ENCODE measurements around the gene RAB28.
A peak's percentile ranks its signal among the peaks of the same experiment; 100 is the strongest.

Gene RAB28

DNA sequence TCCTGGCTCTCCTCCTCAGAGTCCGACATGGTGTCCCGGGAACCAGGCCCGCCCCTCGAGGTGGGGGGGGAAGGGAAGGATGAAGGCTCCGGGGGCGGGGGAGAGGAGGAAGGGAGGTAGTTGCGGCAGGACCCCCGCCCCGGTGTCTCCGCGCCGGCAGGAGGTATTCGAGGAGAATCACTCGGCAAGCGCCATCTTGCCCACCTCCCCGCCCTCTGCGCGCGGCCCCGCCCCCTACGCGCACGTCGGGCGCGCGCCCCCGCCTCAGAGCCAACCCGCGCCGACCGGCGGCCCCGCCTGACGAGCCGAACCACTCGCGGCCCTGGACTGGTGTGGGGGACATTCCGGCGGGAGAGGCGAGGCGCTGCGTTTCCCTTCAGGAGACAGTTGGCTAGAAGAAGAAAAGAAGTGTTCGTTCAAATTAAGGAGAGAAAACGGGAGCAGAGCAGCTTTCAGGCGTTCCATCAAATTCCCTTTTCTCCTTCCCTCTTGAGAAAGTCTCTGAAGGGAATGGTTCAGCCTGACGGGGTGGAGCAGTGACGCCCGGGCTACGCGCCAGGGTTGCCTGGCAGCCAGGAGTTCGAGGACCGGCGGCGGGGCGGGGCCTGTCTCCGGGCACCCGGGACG lies at the start of gene RAB28:
Gene RAB28 (minus strand): TSS at position 219 of the 627 bp plus-strand sequence.
- DNase-seq (ENCODE audit: low spot score): peak; percentile 53

DNA sequence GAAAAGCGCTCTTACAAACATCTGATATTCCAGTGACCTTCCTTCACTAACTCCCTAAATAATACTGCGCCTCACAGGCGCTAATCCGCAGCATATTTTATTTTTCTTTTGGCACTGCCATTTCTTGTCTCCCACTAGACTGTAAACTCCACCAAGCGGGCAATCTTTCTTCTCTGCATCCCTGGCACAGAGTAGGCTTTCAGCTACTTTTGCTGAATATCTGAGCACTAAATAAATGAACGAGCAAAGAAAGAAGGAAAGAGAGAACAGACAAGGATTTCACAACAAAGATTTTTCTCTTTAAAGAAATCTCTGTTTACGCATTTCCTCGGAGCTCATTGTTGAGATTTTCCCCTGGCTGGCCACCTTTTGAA lies 47.5 kb upstream of the RAB28 start:
- DNase-seq (ENCODE audit: low spot score): no peak

DNA sequence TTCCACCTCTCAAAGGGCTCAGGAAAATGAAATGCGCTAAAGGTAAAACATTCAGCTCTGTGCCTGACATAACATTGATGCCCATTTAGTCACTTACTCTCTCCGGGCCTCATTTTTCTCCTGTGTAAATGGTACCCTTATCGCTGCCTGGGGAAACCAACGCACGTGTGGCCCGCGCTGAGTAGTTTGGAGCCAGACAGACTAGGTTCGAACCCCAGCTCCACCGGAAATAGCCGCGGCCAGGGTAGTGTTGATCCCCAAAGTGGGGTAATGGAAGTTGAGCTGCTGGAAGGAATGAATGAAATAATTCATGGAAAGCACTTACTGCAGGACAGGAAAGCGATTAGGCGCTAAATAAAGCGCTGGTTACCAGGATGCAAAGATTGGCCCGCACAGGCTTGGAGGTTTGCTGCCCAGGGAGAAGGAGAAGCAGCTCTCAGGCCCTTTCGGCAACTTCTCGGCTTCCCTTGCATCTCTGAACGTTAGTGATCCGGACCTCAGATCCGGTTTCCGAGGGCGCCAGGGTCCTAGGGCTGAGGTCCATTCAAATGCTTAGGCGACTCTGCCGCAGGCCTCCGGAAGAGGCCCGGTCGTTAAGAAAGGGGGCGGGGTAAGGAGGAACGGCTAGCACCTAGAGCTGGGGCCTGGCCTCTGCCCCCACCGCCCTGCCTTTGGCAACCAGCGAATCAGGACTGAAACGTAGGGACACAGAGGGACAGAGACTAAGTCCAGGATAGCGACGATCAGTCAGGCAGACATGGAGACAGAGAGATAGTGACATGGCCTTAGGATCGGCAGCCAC lies 46.9 kb upstream of the RAB28 start:
- DNase-seq (ENCODE audit: low spot score): no peak

DNA sequence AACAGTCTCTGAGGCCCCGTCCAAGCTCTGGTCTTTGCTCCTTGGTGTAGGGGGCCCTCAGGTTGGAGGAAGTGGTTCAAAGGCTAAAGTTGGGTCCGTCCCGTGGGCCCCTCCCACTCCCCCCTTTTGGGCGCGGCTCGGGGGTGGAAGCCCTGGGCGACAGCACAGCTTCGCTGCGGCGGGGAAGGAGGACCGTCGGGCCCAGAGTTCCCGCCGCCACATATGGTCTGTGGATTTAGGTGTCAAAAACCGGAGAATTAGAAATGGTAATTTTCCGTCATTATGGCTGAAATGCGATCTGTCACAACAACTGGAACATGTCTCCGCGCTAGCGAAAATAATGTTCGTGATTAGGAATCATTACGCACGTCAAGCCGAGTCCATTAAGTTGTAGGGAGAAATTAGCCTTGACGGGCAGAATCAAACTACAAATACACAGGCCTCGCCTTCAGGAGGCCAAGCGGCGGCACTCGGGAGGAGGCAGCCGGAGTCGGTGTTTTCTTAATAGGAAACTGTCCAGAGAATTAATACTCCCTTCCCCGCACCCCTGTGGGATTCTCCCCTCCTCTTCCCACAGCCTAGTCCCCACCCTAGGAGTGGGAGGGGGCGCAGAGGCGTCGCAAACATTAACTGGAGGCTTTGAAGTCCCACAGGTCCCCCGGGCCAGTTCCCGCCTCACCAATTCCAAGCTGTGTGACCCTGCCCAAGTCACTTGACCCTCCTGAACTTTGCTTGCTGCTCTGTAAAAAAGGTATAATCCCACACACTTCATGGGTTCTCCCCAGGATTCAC lies 45.2 kb upstream of the RAB28 start:
- DNase-seq (ENCODE audit: low spot score): no peak

DNA sequence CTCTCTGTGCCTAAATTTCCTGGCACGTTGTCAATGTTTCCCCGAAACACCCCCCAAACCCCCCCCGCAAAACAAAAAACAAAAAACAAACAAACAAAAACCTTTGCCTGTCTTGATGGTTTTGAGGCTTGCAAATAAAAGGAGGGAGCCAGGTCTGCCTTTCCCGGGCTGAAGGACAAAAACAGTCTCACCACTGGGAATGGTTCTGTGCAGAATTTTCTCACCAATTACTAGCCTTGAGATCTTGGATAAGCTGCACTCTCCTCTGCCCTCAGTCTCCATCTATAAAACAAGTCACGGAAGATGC lies 44.6 kb upstream of the RAB28 start:
- no peak for DNase-seq (ENCODE audit: low spot score)

DNA sequence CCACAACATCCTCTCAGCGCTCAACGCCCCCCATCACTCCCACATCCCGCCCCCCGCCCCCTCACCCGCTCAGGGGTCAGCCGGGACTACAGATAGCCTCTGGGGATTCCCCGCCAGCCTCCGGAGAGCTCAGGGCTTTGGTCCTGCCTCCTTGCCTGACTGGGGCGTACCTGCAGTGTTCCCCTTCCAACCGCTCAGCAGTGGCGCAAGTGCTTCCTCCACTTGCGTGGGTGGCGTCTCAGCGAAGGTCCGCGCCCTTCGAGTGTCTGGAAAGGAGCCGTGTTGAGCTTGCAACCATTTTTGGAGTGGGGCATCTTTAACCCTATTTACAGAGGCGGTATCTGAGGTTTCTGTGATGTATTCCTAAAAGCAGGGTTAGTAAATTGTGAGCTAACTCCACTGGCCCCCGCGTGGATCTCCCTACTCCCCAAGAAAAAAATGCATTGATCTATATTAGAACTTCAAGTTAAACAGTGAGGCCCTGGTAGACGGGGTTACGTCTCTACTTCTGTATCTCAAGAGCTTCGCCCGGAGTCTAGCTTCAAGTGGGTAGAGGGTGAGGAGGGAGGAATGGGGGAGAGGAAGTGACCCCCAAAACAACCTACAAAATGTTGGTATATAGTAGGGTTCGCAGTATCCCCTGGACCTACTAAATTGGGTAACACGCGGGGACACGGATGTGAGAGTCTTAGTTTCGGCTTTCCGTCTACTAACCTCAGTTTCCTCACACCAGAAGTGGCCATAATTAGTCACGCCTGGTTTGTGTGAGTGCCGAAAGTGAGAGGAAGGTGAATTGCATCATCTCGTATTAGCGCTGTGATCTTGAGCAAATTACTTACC lies 44.1 kb upstream of the RAB28 start:
- DNase-seq (ENCODE audit: low spot score): no peak

DNA sequence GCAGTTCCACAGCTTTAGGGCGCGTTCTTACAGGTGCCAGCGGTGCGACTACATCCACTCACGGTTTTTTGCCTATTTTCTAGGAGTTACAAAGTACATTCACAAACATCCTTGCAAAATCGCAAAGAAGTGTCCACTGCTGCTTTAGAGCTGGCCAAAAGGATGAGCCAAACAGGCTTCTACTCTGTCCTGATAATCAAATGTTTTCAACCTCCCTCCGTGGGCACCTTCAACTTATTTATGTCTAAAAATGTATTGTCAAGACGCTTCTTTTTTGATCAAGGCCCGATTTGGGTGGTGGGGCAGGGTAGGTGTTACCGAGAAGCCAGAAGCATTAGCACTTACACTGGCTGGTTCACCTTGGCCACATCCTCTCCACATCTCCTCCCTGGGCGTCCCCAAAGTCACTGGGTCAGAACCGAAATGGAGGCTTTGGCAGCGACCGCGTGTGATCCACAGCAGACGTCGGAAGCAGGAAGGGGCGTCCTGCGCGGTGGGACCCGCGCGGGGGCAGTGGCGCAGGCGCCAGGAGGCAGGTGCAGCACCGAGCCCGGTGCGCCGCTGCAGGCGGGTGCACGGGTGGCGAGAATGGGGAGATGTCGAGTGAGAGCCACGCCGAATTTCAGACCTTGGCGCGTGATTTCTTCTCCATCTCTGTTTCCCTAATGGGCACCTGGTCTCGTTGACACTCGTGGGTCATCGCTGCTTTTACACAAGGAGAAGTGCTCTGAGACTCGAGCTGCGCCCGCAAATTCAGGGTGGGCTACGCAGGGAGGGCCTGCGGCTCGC lies 43.2 kb upstream of the RAB28 start:
- DNase-seq (ENCODE audit: low spot score): no peak

DNA sequence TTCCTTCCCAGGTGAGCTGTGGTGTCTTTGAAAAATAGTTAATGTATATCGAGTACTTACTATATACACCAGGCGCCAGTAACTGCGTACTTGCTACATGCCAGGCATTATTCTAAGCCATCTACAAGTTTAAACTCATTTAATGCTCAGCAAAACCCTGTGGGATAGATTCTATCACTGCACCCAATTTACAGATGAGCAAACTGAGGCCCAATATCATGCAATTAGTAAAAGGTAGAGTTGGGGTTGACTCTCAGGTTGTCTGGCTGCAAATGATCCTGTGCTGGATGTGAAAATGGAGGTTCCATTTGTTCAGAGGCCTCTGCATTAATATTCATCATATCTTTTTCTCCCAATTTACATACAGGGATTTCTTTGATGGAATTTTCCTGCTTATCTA lies 42.5 kb upstream of the RAB28 start:
- no peak for DNase-seq (ENCODE audit: low spot score)

DNA sequence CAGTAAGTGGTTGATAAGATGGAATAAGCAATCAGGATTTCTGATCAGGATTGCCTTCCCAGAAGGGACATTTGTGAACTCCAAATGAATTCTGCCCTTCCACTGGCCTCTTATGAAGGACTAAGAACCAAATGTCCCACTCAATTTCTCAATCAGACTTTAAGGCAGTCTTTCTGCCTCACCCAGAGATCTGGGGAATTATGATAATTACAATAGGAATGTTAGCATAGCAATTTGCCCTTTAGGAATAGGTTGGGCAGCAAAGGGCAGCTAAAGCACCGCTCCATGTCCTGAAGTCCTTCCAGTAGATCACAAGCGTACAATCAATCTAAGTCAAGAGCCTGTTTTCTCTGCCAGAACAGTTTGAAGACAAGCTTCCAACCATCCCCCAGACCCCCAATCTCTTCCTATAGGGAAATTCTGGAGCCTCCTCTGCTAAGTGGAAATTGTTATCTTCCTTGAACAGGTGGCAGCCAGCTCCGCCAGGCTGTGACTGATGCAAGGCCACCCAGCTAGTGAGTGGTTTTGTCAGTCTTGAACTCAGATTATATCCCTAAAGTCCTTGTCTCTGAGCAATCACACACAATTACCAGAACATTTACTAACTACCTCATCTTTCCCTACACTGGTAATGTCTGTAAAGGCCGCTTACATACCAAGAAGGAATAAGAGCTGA lies 41.6 kb upstream of the RAB28 start:
- DNase-seq (ENCODE audit: low spot score): no peak

DNA sequence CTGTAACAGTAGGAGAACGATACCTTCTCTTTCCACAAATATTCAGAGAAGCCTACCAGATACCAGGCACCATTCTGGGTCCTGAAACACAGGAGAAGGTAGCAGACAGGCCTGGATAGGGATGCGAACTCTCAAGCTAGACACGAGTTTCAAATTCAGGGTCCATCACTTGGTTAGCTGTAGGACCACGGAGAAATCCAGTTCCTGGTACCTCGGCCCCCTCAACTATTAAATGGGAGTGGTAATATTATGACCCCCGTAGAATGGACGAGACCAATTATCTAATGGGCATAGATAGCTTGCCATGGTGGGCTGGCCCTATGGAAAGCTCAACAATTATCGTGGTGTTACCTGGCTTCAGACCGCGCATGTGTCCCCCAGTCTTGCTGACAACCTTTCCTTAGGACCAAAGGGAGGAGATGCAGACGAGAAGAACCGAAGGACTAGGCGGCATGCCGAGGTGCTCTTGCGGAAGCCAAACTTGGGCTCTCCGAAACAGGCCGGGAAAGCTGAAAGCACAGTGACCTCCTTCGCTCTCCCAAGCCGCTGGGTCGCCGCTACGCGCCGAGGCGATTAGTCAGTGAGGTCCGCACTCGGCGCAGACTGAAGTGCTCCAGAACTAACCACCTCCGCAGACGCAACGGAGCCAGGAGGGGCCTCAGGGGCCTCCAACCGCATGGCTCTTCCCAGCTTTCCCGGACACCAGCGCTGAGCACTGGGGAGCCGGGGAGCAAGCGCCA lies 40.5 kb upstream of the RAB28 start:
- DNase-seq (ENCODE audit: low spot score): no peak

DNA sequence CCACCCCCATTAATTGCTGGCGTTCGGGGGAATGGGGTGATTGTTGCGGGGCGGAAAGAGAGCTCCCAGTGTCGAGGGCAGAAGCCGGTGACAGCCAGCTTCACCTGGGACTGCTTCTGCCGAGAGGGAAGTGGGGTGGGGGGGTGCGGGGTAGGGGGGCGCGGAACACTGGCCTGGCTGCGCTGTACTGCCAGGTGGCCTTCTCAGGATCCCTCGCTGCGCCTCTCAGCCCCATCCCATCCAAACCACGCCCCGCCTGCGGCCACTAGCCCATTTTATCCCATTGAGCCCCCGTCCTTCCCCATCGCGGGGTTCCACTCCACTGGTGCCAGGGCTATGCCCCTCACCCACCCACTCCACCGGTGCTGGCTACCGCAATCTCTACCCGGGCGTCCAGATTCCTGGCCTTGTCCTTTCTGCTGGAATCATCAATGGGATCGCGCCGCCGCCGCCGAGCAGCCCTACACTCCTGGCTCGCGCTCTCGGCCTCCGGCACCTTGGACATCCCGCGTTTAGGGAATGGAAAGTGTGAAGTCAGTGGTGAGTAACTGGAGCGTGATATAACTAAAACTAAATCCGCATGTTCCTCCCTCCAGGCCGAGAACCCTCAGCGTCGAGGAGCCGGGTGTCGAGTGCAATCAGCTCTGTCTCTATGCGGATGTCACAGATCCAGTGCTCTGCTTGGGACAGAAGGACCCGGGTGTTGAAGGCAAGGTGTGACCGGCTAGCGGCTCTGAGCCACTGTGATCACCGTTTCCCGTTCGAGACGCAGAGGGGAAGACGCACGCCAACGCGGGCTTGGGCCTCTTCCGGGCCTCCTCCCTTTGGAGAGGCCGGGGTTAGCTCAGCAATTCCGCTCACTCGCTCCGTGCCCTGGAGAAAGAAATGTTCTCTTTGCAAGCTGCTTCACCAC lies 39.7 kb upstream of the RAB28 start:
- DNase-seq (ENCODE audit: low spot score): no peak

DNA sequence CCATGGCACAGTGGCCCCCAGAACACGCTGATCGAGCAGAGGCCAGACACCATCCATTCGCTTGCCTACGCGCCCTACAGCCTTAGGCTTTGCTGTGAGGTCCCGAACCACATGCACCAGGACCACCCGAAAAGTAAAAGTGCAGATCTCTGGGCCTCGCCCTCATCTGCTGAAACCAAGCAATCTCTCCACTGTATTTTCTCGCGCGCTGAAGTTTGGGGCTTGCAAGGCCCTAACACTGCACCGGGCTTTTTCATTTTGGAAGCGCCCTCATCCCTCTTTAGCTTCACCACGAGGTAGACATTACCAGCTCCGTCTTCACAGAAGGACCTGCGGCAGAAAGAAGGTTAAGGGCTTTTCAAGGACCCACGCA lies 39.0 kb upstream of the RAB28 start:
- DNase-seq (ENCODE audit: low spot score): no peak

DNA sequence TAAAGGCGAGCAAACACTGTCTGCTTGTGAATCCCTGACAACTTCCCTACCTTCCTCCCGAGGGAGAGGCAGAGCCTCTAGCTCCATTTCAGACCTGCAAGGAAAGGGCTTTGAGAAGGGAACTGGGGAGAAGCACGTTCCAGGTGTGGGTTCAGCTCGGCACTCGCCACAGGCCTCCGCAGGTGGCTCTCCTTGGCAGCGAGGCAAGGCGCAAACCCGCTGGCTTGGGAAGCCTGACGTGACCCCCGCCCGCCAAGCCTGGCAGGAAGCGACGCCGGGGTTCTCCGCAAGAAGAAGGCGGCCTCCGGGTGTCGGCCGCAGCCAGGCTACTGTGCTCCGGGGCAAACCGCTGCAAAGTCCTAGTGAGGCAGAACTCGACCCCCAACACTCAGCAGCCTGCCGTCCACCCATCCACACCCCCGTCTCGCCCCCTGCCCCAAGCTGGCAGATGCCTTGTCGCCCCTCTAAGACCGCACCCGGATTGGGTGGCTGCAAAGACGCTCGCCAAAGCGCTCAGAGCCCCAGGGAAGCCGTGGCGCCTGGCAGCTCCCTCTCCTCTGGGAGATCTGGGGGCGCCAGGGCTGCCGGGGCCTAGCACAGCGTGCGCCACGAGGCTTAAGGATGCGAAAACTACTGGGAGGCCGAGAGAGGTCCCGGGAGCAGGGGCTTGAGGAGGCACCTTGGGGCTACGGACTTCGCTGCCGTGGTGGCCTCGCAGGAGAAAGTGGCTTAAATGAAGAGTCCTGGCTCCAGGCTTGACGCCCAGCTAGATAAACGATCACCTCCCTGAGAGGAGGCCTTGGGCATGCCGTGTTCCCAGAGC lies 38.4 kb upstream of the RAB28 start:
- no peak for DNase-seq (ENCODE audit: low spot score)

DNA sequence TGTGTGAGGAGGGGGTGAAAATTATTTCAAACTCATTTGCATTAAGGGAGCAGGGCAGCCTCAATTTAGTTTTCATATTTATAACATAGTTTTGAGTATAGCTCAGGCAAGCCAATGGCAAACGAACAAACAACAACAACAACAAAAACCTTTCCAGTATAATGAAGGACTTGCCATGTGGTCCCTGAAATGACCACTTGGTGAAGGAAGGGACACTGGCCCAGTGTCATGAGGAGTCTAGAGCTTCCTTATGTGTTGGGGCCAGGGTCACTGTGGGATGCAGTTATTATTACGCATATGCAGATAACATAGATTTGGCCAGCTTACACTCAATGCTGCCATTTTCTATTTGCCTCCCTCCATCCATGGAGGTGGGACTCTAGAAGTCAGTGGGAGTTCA lies 36.9 kb upstream of the RAB28 start:
- no peak for DNase-seq (ENCODE audit: low spot score)

DNA sequence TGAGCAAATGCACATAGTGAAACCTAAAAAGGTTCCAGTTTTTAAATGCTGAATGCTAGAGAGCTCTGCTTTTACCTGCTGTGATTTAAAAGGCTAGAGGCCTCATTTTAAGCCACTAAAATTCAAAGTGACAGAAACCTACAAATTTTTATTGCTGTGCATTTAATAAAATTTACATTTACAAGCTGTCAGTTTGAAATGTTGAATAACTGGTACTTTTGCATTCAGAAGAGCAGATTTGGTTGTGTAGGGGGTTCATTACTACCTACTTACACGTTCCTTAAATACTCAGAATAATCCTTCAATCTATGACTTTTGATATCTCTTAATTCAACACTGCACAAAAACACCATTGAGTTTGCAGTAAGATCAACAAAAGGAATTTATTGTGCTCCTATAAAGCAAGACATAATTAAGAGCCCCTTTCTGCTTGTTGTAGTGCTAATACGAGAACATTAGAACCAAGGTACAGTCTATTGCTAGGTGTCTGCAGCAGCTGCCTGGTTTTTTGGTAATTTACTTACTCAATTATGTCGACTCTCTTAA lies 32.2 kb upstream of the RAB28 start:
- DNase-seq (ENCODE audit: low spot score): no peak

DNA sequence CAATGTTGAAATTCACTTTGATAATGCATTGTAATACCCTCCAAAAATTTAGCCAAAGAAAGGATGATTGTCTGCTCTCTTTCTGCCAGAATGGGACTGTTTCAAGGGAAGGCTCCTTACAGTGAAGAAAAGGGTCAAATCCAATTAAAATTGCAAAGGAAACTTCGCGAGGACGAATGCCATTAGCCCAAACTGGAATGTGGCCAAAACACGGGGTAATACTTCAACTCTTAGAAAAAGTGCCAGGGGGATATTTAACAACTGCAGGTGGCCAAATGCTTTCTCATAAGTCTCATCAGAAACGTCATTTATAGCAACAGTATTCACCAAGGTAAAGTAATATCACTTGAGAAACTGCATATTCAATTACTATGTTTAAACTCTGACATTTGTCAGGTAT lies 31.1 kb upstream of the RAB28 start:
- DNase-seq (ENCODE audit: low spot score): no peak

DNA sequence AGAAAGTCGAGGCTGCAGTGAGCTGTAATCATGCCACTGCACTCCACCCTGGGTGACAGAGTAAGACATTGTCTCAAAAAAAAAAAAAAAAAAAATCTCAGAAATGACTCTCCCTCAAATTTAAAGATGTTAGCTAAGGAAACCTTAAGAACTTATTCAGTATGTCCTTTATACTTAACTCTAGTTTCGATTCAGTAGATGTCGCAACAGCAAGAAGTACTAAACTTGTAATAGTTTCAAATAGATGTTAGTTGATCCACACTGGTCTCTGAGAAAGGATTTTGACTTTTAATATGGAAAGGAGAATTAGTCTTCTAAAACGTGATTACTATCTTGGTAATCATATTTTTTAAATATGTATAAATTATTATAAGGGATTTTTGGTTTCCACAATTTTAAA lies 30.6 kb upstream of the RAB28 start:
- no peak for DNase-seq (ENCODE audit: low spot score)

DNA sequence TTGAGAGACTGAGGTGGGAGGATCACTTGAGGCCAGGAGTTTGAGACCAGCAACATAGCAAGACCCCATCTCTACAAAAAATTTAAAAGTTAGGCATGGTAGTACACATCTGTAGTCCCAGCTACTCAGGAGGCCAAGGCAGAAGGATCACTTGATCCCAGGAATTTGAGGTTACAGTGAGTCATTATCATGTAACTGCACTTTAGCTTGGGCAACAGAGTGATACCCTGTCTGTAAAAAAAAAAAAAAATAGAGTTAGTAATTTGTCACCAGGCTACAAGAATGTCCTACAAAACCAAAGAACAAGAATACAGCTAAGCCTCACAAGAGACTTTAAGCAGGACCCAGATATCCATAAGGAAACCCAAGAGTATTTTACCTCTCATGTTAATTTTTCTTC lies 27.0 kb upstream of the RAB28 start:
- no peak for DNase-seq (ENCODE audit: low spot score)
